ENCODE measurements around the gene C6orf47. TPM values are rescaled to one million over a fixed set of nuclear protein-coding genes. Genes with fewer than 3 reads are reported as not detected.

Gene C6orf47
- total and polyA plus RNA-seq, 2 of the 13 experiments (the other 11 are each of a cell fraction or from before 2014, with no cell fraction given) = 1.7 to 18.1 TPM

DNA sequence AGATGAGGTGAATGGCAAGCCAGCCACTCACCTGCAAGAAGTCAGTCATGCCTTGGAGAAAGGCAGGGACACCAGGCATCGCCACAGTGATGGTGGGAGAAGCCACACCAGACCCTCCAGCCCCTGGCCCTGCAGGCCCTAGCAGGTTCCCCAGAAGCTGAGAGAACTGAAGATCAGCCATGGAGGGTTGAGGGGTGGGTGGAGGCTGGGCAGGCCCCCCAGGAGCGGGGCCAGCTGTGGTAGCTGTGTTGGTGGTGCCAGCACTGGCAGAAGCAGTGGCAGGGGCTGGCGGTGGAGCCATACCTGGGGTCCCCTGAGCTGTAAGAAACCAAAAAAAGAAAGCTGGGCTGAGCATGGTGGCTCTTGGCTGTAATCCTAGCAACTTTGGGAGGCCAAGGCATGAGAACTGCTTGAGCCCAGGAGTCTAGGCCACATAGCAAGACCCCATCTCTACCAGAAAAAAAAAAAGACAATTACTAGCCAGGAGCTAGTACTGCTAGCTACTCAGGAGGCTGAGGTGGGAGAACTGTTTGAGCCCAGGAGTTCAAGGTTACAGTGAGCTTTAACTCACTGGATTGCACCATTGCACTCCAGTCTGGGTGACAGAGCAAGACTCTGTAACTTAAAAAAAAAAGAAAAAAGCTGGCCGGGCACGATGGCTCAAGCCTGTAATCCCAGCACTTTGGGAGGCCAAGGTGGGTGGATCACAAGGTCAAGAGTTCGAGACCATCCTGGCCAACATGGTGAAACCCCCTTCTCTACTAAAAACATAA, 17.6 kb downstream of the C6orf47 start:
- BruUV-seq (replicated peaks) = no TSS peak
- Histone ChIP-seq H3K4me3 (replicated peaks in 1 of 3; ENCODE audit: insufficient read depth in 1 of 3, low read depth in 2 of 3, low read length in 3 of 3) (no peak overlapping the region), H3K9me3 (ENCODE audit: low read length) (no peaks in the 10 kb centered on the region), H3K27me3 (ENCODE audit: control insufficient read depth in 1 of 2, insufficient read depth in 2 of 2, low read length in 2 of 2) (no peaks in the 10 kb centered on the region), H3K9ac (ENCODE audit: insufficient read depth, low read depth, low read length) (no peak overlapping the region), H3K4me1 (ENCODE audit: insufficient read depth, low read length) (peaks cover 28% of the 10 kb centered on the region), H4K20me1 (ENCODE audit: insufficient read depth, low read length) (no peaks in the 10 kb centered on the region; the same call in 1 of the 2 replicates), H3K27ac (ENCODE audit: extremely low read length, insufficient read depth, low read length) (peak overlapping the region; percentile 39), H3K79me2 (ENCODE audit: insufficient read depth, low read length) (peaks cover 2% of the 10 kb centered on the region), H3K36me3 (replicated peaks in 1 of 2; ENCODE audit: control insufficient read depth in 1 of 2, insufficient read depth in 2 of 2, low read length in 2 of 2) (peaks cover 65 to 86% of the 10 kb centered on the region in 2 experiments), H3K4me2 (ENCODE audit: low read depth, low read length) (no peak overlapping the region), H2AFZ (ENCODE audit: low read length) (no peak overlapping the region)
- intact Hi-C loops (cut with micrococcal nuclease; ENCODE audit: unreplicated experiment) = no loop called here
- in situ Hi-C loops (cut with HindIII; ENCODE audit: extremely low pct_ligation_motif_present, low pct_unique_long_range_greater_than_20kb) = no loop called here
- 68% methylated on average over 6 of the region's 6 CpGs for whole genome bisulfite sequencing (ENCODE audit: low lambda C conversion rate)
- CTCF ChIA-PET (ENCODE audit: low intra/inter-chr PET ratio, low total read pairs) = no interaction called here
- peak; percentile 64 for ATAC-seq
- peak; percentile 30 for FAIRE-seq
- peak; percentile 56 for DNase-seq (ENCODE audit: low spot score)
- POLR2A ChIA-PET = interaction anchor here (0.8 to 3.6 kb wide), 11 partner anchors 9 to 222 kb away, joined by 3 to 104 read pairs (median 5); partner anchors contain the start of genes APOM, BAG6, C6orf47 and CSNK2B
- TF ChIP-seq TP53 (CRISPR knock-in tag; conservative IDR thresholded peaks at IDR 0.05) (no peak), ZKSCAN5 (CRISPR knock-in tag; IDR thresholded peaks at IDR 0.05) (no peak), BRF2 (CRISPR knock-in tag; IDR thresholded peaks at IDR 0.05) (no peak), ZNF609 (CRISPR knock-in tag; IDR thresholded peaks at IDR 0.05; ENCODE audit: borderline replicate concordance) (no peak), MYNN (CRISPR knock-in tag; IDR thresholded peaks at IDR 0.05; ENCODE audit: low read depth) (no peak), ZNF569 (CRISPR knock-in tag; IDR thresholded peaks at IDR 0.05; ENCODE audit: borderline replicate concordance) (no peak), POLR2AphosphoS5 (IDR thresholded peaks at IDR 0.05; ENCODE audit: low read depth, low read length) (no peak), CEBPB (IDR thresholded peaks at IDR 0.05; ENCODE audit: borderline replicate concordance, low read depth, low read length) (peak; percentile 77; the same call in 1 of the 2 replicates), HNF4A (CRISPR knock-in tag; IDR thresholded peaks at IDR 0.05) (peak; percentile 78), SKI (IDR thresholded peaks at IDR 0.05; ENCODE audit: partially characterized antibody) (peak; percentile 45), ADNP (CRISPR knock-in tag; IDR thresholded peaks at IDR 0.05) (no peak), PRMT3 (CRISPR knock-in tag; IDR thresholded peaks at IDR 0.05; ENCODE audit: borderline replicate concordance, low read depth) (no peak), ATF1 (CRISPR knock-in tag; IDR thresholded peaks at IDR 0.05) (no peak)
- TF ChIP-seq, protein P1, sequence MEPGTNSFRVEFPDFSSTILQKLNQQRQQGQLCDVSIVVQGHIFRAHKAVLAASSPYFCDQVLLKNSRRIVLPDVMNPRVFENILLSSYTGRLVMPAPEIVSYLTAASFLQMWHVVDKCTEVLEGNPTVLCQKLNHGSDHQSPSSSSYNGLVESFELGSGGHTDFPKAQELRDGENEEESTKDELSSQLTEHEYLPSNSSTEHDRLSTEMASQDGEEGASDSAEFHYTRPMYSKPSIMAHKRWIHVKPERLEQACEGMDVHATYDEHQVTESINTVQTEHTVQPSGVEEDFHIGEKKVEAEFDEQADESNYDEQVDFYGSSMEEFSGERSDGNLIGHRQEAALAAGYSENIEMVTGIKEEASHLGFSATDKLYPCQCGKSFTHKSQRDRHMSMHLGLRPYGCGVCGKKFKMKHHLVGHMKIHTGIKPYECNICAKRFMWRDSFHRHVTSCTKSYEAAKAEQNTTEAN (CRISPR knock-in tag; conservative IDR thresholded peaks at IDR 0.05) = no peak
- TF ChIP-seq, protein P2, sequence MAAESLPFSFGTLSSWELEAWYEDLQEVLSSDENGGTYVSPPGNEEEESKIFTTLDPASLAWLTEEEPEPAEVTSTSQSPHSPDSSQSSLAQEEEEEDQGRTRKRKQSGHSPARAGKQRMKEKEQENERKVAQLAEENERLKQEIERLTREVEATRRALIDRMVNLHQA (CRISPR knock-in tag; IDR thresholded peaks at IDR 0.05) = no peak
- TF ChIP-seq, protein P3, sequence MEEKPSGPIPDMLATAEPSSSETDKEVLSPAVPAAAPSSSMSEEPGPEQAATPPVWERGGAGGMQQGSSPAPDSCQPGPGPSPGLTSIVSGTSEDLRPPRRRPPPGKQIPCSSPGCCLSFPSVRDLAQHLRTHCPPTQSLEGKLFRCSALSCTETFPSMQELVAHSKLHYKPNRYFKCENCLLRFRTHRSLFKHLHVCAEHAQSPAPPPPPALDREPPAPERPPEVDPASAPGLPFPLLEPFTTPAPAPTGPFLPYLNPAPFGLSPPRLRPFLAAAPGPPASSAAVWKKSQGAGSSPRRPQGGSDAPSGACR (CRISPR knock-in tag; IDR thresholded peaks at IDR 0.05) = no peak

All from HepG2 (cell line).